ENCODE data around the gene METTL5.
"Not testable (repeated sequence)": the region's sequence is repeated elsewhere in the genome, so short reads cannot be mapped to it uniquely, and the experiment has no call there.

METTL5 gene

GRCh38 chr2:169834401-169834800, 9.7 kb upstream of the METTL5 start:
- Histone ChIP-seq H3K4me3 (ENCODE audit: extremely low read depth, insufficient read depth, low read length, poor library complexity, severe bottlenecking) (no peak overlapping the region), H3K36me3 (ENCODE audit: control insufficient read depth, insufficient read depth, low read length) (peaks cover 26% of the 10 kb centered on the region), H3K27ac (ENCODE audit: low read depth, low read length, severe bottlenecking) (no peak overlapping the region), H3K4me1 (ENCODE audit: control insufficient read depth, insufficient read depth, low read length, poor library complexity, severe bottlenecking) (no peaks in the 10 kb centered on the region), H3K9me3 (ENCODE audit: control insufficient read depth, low read length) (no peaks in the 10 kb centered on the region)
- no CpG with 5 or more reads among the region's 1 CpG for WGBS, 2 experiments (ENCODE audit: insufficient coverage in 2 of 2)

DNA sequence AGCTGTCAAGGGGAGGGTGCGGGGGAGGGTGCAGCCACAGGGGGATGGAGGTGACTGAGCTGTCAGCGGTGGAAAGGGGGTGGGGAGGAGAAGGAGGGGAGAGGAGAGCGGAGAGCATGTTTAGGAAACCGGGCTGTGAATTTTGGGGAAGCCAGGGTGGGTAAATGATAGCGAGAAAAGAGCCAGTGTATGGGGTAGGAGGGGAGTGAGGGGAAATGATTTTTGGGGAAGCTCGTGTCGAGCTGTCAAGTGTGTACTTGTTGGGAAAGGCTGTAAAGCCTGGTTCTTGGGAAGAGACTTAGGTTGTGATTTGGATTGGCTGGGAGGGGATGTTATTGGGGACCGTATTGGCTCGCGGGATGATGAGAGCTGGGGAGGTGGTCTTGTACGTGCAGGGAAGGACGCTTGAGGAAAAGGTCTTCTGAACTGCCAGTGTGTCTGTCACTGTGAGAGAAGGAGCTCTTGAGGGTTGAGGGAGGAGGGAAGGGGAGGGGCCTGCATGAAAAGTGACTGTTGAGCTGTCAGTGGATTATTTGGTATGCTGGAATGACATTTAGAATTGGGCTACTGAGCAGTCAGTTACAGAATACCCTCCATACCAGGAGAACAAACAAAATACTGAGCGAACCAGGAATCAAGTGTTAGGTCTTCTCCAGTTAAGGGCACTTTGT, 3.6 kb upstream of the METTL5 start:
- peak overlapping the region; percentile 78 for H3K4me3 ChIP-seq (ENCODE audit: extremely low read depth, insufficient read depth, low read length, poor library complexity, severe bottlenecking)
- WGBS, 2 experiments (ENCODE audit: insufficient coverage in 2 of 2) = 3 to 5% methylated on average over 11 to 13 of the region's 13 CpGs
- H3K27ac ChIP-seq (ENCODE audit: low read depth, low read length, severe bottlenecking) = peak overlapping the region; percentile 87
- H3K9me3 ChIP-seq (ENCODE audit: control insufficient read depth, low read length) = no peaks in the 10 kb centered on the region
- H3K36me3 ChIP-seq (ENCODE audit: control insufficient read depth, insufficient read depth, low read length) = peaks cover 18% of the 10 kb centered on the region
- H3K4me1 ChIP-seq (ENCODE audit: control insufficient read depth, insufficient read depth, low read length, poor library complexity, severe bottlenecking) = peaks cover 6% of the 10 kb centered on the region

DNA sequence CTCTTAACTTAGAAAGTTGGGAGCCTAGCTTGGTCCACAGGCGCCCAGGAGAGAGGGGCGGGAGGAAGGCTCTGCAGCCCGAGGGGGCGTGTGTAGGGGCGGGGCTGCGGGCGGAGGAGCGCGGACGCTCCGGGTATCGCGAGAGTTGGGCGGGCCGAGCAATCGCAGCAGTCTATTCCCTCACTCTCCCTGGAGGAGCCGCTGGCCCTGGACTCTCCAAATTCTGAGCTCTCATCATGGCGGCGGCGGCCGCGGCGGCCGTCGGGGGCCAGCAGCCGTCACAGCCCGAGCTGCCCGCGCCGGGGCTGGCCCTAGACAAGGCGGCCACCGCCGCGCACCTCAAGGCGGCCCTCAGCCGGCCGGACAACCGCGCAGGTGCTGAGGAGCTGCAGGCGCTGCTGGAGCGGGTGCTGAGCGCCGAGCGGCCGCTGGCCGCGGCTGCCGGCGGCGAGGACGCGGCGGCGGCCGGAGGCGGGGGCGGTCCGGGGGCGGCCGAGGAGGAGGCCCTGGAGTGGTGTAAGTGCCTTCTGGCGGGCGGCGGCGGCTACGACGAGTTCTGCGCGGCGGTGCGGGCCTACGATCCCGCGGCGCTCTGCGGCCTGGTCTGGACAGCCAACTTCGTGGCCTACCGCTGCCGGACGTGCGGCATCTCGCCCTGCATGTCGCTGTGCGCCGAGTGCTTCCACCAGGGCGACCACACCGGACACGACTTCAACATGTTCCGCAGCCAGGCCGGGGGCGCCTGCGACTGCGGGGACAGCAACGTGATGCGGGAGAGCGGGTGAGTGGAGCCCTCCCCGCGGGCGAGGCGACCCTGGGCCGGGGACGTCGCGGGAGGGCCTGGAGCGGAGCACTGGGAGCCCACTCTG, 2.8 kb upstream of the METTL5 start, which contains the start of gene UBR3:
Gene UBR3, plus strand, starts transcription at position 183 of the 869 bp plus-strand sequence. Its CDS starts 54 bp downstream, at position 237.
- H3K9me3 ChIP-seq (ENCODE audit: control insufficient read depth, low read length) = no peaks in the 10 kb centered on the region
- peak within 1 kb of the TSS; percentile 78 for H3K4me3 ChIP-seq (ENCODE audit: extremely low read depth, insufficient read depth, low read length, poor library complexity, severe bottlenecking)
- WGBS, 2 experiments (ENCODE audit: insufficient coverage in 2 of 2) = 0 to 1% methylated on average over 49 to 85 of the region's 104 CpGs
- peaks cover 6% of the 10 kb centered on the region for H3K4me1 ChIP-seq (ENCODE audit: control insufficient read depth, insufficient read depth, low read length, poor library complexity, severe bottlenecking)
- H3K27ac ChIP-seq (ENCODE audit: low read depth, low read length, severe bottlenecking) = peak within 1 kb of the TSS; percentile 87
- H3K36me3 ChIP-seq (ENCODE audit: control insufficient read depth, insufficient read depth, low read length) = peaks cover 20% of the 10 kb centered on the region

DNA sequence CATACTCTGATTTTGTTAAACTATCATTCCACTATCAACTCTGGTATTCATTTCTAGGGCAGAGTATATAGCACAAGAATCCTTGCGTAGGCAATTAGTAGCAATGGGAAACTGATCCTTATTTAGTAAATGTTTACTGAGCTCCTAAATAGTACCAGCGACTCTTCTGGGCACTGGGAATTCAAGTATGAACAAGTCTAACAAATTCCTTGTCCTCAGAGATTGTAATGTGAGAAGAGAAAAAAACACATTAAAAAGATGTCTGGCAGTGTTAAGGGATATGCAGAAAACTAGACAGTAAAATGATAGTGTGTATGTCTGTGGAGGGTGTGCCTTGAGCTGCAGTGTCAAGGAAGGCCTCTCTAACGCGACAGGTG, 721 bp downstream of the METTL5 start:
- H3K36me3 ChIP-seq (ENCODE audit: control insufficient read depth, insufficient read depth, low read length) = peaks cover 26% of the 10 kb centered on the region
- no peak overlapping the region for H3K27ac ChIP-seq (ENCODE audit: low read depth, low read length, severe bottlenecking)
- H3K9me3 ChIP-seq (ENCODE audit: control insufficient read depth, low read length) = no peaks in the 10 kb centered on the region
- H3K4me3 ChIP-seq (ENCODE audit: extremely low read depth, insufficient read depth, low read length, poor library complexity, severe bottlenecking) = peak overlapping the region; percentile 76
- H3K4me1 ChIP-seq (ENCODE audit: control insufficient read depth, insufficient read depth, low read length, poor library complexity, severe bottlenecking) = peaks cover 9% of the 10 kb centered on the region
- WGBS, 2 experiments (ENCODE audit: insufficient coverage in 2 of 2) = 52 to 86% methylated on average over 1 to 2 of the region's 4 CpGs

DNA sequence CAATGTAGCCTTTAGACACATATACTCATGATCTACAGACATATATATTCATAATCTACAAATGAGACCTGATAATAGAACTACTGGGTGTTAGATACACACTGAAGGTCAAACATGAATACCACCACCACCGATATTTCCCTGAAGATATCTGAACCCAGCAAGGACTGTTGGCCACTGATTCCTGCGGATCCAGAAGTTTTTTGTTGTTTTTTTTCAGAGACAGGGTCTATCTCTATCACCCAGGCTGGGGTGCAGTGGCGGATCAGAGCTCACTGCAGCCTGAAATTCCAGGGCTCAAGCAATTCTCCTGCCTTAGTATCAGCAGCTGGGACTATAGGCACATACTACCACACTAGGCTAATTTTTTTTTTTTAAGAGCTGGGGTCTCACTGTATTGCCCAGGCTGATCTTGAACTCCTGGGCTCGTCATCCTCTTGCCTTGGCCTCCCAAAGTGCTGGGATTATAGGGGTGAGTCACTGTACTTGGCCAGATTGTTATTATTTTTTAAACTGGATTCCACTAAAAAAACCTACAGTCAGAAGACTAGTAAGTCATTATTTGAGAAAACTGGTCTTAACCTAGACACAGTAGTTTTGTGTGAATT, 1.8 kb downstream of the METTL5 start:
- H3K4me1 ChIP-seq (ENCODE audit: control insufficient read depth, insufficient read depth, low read length, poor library complexity, severe bottlenecking) = peaks cover 3% of the 10 kb centered on the region
- WGBS, 2 experiments (ENCODE audit: insufficient coverage in 2 of 2) = 83% methylated on average over 2 of the region's 4 CpGs; no CpG with 5 or more reads in 1 of the 2 experiments
- H3K36me3 ChIP-seq (ENCODE audit: control insufficient read depth, insufficient read depth, low read length) = peaks cover 35% of the 10 kb centered on the region
- no peaks in the 10 kb centered on the region for H3K9me3 ChIP-seq (ENCODE audit: control insufficient read depth, low read length)
- H3K27ac ChIP-seq (ENCODE audit: low read depth, low read length, severe bottlenecking) = no peak overlapping the region
- H3K4me3 ChIP-seq (ENCODE audit: extremely low read depth, insufficient read depth, low read length, poor library complexity, severe bottlenecking) = no peak overlapping the region

- no peaks in the 10 kb centered on the region for H3K9me3 ChIP-seq (ENCODE audit: control insufficient read depth, low read length)
- H3K4me3 ChIP-seq (ENCODE audit: extremely low read depth, insufficient read depth, low read length, poor library complexity, severe bottlenecking) = no peak overlapping the region
- peaks cover 3% of the 10 kb centered on the region for H3K4me1 ChIP-seq (ENCODE audit: control insufficient read depth, insufficient read depth, low read length, poor library complexity, severe bottlenecking)
- no peak overlapping the region for H3K27ac ChIP-seq (ENCODE audit: low read depth, low read length, severe bottlenecking)
- WGBS, 2 experiments (ENCODE audit: insufficient coverage in 2 of 2) = no CpG with 5 or more reads among the region's 3 CpGs
- H3K36me3 ChIP-seq (ENCODE audit: control insufficient read depth, insufficient read depth, low read length) = peaks cover 40% of the 10 kb centered on the region
Measured at GRCh38 chr2:169822036-169822435, 2.7 kb downstream of the METTL5 start.

- H3K4me1 ChIP-seq (ENCODE audit: control insufficient read depth, insufficient read depth, low read length, poor library complexity, severe bottlenecking); H3K4me3 ChIP-seq (ENCODE audit: extremely low read depth, insufficient read depth, low read length, poor library complexity, severe bottlenecking); H3K27ac ChIP-seq (ENCODE audit: low read depth, low read length, severe bottlenecking); H3K9me3 ChIP-seq (ENCODE audit: control insufficient read depth, low read length): not testable (repeated sequence)
- 89% methylated on average over 3 to 4 of the region's 7 CpGs for WGBS, 2 experiments (ENCODE audit: insufficient coverage in 2 of 2)
- peaks cover 58% of the 10 kb centered on the region for H3K36me3 ChIP-seq (ENCODE audit: control insufficient read depth, insufficient read depth, low read length)
Measured at GRCh38 chr2:169820101-169820500, 4.6 kb downstream of the METTL5 start.

GRCh38 chr2:169819106-169819505, 5.6 kb downstream of the METTL5 start:
- WGBS, 2 experiments (ENCODE audit: insufficient coverage in 2 of 2) = 79% methylated on average over 1 of the region's 1 CpG; no CpG with 5 or more reads in 1 of the 2 experiments
- H3K27ac ChIP-seq (ENCODE audit: low read depth, low read length, severe bottlenecking) = no peak overlapping the region
- peaks cover 68% of the 10 kb centered on the region for H3K36me3 ChIP-seq (ENCODE audit: control insufficient read depth, insufficient read depth, low read length)

DNA sequence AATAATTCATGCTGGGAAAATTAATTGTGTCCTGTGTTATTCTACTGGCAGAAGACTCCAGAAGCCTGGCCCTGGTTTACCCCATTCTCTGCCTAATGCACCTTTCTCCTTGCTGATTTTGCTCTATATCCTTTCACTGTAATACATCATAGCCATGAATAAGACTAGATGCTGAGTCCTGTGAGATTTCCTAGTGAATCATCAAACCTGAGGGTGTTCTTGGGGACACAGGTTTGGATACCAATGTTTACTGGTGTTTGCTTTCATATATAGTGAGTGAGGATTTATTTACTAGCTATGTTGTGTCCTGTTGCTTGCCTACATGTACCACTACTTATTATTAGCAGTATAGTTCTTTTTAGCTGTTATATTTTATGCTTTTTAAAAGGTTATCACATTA, 6.5 kb downstream of the METTL5 start:
- Histone ChIP-seq H3K36me3 (ENCODE audit: control insufficient read depth, insufficient read depth, low read length) (peaks cover 76% of the 10 kb centered on the region), H3K27ac (ENCODE audit: low read depth, low read length, severe bottlenecking) (no peak overlapping the region)

More at GRCh38 chr2:169819106-169819505, 5.6 kb downstream of the METTL5 start:
- H3K9me3 ChIP-seq (ENCODE audit: control insufficient read depth, low read length) = no peaks in the 10 kb centered on the region
- H3K4me1 ChIP-seq (ENCODE audit: control insufficient read depth, insufficient read depth, low read length, poor library complexity, severe bottlenecking) = peaks cover 3% of the 10 kb centered on the region
- H3K4me3 ChIP-seq (ENCODE audit: extremely low read depth, insufficient read depth, low read length, poor library complexity, severe bottlenecking) = no peak overlapping the region

GRCh38 chr2:169817369-169817768, 7.3 kb downstream of the METTL5 start:
- H3K9me3 ChIP-seq (ENCODE audit: control insufficient read depth, low read length); H3K4me3 ChIP-seq (ENCODE audit: extremely low read depth, insufficient read depth, low read length, poor library complexity, severe bottlenecking); H3K4me1 ChIP-seq (ENCODE audit: control insufficient read depth, insufficient read depth, low read length, poor library complexity, severe bottlenecking); H3K27ac ChIP-seq (ENCODE audit: low read depth, low read length, severe bottlenecking): not testable (repeated sequence)
- H3K36me3 ChIP-seq (ENCODE audit: control insufficient read depth, insufficient read depth, low read length) = peaks cover 77% of the 10 kb centered on the region
- 100% methylated on average over 1 of the region's 6 CpGs; no CpG with 5 or more reads in 1 of the 2 experiments for whole genome bisulfite sequencing, 2 experiments (ENCODE audit: insufficient coverage in 2 of 2)

More for the DNA sequence above, 6.5 kb downstream of the METTL5 start:
- Histone ChIP-seq H3K4me3 (ENCODE audit: extremely low read depth, insufficient read depth, low read length, poor library complexity, severe bottlenecking) (no peak overlapping the region), H3K4me1 (ENCODE audit: control insufficient read depth, insufficient read depth, low read length, poor library complexity, severe bottlenecking) (peaks cover 3% of the 10 kb centered on the region), H3K9me3 (ENCODE audit: control insufficient read depth, low read length) (no peaks in the 10 kb centered on the region)
